A549 treated with dexamethasone at 1 μM for 4 hours (cell line): ENCODE results near the gene RIT2. TPM values are rescaled to one million over a fixed set of nuclear protein-coding genes. Genes with fewer than 3 reads are reported as not detected.

Source experiments
- total RNA-seq: library from RNA; stranded (reverse); fragments of 200-300 nt; extraction: Qiagen RNA extraction; gene quantifications from 5 replicates; pipeline ENCODE4 v1.2.3, GENCODE V29; 2022

Gene RIT2
- total RNA-seq, result not detected in 5 replicates

DNA sequence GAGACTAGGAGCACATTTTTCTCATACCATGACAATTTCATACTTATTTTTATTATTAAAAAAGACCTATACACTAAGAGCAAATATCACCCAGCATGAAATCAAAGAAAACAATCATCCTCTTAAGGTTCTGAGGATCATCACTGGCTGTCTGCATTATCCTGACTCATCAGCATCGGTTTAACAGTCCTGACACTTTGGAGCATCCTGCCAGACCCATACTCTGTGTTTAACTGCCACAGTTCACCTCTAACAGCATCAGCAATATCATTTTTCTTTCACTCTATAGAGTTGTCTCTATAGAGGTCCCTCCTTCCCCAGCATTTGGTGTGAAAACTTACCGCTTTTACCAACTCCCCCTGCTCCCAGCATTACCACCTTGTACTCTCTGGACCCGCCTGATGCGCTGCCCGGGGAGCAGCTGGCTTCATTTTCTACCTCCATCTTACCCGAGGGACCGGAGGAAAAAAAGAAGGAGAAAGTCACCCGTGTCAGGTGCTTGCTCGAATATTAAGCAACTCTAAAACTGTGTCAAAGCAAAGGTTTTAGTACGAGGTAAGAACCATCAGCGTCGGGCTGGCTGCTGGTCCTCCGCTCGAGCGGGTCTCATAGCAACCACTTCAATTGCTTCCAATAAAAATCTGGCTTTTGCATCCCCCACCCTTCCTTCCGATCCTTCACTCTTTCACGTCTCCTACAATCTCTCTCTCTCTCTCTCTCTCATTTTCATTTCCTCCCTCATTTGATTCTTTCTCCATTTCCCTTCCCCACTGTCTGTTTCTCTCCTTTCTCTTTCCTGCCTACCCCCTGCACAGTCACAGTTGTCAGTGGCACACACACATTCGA is at the start of gene RIT2:
Gene RIT2 (minus strand): TSS at position 610 of the 846 bp plus-strand sequence.

Other genes with a start within 250 kb of the RIT2 start
- gene SYT4, start 161.8 kb upstream of the RIT2 start, total RNA-seq, result not detected in 5 replicates